ENCODE results near the gene CLSTN3.

The CLSTN3 gene

DNA sequence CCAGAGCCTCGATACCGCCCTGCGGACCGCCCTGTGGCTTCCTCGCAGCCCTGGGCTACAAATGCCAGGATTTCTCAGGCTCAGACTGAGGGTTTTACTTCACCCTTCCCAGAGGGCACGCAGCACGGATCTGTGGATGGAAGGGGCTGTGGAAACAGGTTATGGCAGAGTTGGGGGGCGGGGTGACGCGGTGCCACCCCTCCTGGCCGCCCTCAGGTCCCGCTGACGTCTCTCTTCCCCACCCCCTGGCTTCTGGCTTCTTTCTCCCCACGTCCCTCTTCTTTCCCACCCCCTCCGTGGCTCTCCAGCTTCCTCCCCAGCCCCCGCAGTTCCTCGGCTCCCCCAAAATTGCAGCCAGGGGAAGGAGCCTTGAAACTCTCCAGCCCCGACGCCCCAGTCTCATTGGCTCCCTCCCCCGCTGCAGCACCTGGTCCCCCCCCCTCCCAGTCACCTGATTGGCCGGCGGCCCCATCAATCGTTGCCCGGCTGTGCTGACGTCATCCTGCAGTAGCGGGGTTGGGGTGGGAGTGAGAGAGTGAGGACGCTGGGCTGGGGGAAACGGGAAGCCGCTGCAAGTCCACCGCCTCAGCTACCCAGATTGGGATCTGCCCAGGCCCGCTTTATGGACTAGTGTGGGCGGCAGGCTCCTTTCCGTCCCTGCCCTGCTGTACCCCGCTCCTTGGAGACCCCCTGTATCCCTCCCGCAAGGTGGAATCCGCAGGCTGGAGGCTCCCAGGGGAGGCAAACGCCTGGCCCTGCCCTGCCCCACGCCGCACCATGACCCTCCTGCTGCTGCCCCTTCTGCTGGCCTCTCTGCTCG lies at the start of gene CLSTN3:
TSS of gene CLSTN3 (plus strand) at position 500 of the 820 bp plus-strand sequence. CDS start at position 778, 278 bp downstream.
- peak; percentile 79 for DNase-seq

DNA sequence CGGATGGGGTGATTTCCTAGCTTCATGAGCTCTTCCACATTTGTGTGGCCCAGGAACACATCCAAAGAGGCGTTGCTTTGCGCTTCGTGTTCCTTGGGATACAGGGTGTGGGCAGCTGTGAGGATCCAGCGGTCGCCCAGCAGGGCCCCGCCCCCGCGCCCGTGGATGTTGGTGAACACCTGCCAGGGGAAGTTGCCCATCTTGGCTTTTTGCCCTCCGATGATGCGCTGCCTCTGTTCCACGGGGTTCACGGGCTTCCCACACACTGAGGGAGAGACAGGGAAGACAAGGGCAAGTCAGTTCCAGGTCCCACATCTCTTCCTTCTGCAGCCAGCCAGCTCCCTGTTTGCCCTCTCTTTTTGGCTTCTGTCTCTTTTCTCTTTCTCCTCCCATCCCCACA lies 49.1 kb upstream of the CLSTN3 start:
- no peak for DNase-seq

DNA sequence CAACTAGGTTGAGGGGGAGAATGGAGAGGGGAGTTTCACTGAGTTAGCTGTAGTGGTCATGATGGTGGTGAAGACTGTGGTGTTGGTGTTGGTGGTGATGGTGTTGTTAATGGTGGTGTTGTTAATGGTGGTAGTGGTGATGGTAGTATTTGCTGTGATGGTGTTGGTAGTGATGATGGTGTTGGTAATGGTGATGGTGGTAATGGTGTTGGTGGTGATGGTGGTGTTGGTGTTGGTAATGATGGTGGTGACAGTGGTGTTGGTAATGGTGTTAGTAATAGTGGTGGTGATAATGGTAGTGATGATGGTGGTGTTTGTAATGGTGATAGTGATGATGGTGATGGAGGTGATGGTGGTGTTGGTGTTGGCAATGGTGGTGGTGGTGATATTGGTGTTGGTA lies 47.0 kb upstream of the CLSTN3 start:
- no peak for DNase-seq

DNA sequence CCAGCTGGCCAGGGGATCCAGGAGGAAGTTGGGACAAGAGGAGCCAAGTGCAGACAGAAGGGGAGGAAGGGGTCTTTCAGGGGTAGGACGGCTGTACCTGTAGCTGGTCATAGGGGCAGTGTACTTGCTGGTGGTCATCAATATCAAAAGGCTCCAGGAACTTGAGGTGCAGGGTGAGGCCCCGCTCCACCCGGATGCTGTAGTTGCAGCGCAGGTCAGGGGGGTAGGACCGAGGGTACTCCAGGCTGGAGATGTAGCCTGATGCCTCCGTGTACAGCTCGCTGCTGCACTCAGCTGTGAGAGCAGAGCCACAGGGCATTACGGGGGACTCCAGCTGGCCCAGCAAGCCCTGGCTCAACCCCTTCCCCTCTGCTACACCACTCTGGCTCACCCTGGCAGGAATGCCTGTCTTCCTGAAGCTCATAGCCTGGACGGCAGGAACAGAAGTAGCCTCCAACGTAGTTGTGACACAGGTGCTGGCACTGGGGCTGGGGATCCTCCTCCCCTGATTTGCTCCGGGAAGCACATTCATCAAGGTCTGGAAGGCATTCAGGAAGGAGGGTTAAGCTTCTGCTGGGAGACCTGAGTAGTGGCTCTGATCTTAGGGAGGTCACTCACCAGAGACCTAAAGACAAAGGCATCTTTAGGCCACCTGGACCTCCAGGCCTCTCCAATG lies 40.8 kb upstream of the CLSTN3 start:
- no peak for DNase-seq

DNA sequence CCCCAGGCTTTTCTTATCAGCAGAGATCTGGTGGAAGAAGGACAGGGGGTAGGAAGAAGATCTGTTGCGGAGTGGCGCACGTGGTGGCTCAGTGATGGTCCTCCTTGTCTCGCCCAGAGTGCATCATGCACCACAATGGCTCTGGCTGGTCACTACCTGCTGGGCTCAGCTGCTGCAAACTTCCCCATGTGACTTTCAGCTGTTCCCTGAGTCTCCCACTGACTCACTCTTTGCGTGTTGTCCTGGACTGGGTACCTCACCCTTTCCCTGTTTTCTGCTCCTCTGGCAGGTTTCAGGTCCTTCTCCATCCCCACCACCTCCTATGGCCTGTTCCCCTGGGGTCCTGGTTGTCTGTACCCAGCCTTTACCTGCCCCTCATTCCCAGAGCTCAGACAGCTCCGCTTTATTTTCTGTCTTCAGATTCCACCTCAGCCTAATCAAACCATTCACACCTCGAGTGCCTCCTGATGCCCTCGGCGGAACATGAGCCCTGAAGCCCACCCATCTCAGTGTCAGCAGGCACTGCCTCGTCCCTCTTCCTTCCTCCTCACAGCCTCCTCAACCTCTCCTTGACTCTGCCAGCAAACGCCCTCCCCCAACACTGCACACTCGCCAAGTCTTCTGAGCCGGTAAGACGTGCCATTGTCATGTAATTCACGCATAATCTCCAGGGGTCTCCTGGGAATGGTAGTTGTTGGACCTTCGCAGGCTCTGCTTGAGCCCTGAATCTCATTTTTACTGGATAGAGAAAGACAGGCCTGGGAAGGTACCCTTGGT lies 39.8 kb upstream of the CLSTN3 start:
- DNase-seq = no peak

DNA sequence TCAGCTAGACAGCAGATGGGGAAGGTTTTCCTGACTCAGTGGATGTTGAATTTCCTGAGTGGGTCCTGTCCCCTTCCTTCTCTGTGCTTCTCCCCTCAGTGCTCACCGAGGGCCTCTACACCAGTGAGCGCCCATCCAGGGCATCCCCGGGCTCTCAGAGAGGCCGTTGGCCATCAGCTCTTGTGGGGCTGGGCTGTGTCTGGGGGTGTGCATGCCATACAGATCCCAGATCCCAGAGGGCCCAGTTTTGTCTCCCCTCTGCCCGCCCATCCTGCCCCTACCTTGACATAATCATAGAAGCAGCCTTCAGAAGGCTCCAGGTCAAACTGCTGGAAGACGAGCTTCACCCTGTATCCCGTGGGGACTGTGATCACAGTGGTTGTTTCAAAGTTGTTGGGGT lies 39.0 kb upstream of the CLSTN3 start:
- no peak for DNase-seq

DNA sequence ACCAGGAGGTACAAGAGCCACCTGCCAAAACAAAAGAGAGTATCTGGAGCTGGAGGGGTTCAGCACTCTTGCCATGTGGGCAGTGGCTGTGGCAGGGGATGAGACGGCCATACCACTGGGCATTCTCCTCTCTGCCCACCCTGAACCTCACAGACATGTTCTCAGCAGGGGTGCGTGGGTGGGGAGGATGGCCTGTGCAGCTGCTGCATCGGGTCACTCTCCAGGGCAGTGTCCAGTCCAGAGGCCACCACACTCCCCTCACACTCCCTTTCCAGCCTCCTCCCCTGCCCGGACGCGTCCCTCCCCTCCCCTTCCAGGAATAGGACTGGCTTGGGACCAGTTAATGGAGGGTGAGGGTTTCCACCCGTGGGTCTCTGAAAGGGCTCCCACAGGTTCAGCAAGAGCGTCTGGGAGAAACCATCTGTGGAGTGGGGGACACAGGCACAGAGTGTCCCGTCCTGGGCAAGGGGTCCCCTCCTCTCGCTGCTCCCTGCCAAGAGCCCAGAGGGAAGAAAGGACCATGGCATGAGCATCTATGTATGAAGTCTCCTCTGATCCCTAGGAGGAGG lies 38.4 kb upstream of the CLSTN3 start:
- no peak for DNase-seq

DNA sequence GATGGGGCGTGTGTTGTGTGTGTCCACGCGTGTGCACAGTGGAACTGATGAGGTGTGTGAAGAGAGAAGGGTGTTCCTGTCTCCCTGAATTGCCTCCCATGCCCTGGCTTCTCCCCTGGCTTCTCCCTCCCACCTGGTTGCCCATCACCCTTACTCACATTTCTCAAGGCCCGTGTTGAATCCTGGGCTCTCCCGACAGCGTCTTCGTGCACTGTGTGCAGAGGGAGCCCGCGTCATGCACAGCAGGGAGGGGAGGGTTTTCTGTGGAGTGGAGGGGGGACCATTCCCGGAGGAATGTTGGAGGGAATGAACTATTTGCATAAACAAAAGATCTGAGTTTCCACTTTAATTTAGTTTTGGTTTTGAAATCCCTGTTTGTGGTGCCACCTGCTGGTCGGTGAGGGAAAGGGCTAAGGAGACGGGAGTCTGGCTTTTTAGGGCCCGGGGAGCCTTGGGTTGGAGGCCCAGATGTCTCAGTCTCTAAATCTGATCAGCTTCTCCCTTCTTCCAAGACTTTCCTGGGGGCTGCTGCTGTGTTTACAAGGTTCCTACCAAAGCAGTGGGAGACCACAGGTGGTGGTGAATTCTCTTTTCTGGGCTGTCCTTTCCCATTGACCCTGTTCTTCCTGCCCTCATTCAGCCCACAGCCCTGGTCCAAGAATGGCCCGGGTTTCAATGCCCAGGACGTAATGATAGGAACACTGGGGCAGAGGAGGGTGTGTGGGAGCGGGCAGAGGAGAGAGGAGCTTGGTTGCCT lies 37.8 kb upstream of the CLSTN3 start, which contains the start of gene C1R:
TSS of gene C1R (minus strand) at position 217 of the 757 bp plus-strand sequence. CDS start at position 160, 57 bp downstream.
- peak; percentile 70 for DNase-seq

DNA sequence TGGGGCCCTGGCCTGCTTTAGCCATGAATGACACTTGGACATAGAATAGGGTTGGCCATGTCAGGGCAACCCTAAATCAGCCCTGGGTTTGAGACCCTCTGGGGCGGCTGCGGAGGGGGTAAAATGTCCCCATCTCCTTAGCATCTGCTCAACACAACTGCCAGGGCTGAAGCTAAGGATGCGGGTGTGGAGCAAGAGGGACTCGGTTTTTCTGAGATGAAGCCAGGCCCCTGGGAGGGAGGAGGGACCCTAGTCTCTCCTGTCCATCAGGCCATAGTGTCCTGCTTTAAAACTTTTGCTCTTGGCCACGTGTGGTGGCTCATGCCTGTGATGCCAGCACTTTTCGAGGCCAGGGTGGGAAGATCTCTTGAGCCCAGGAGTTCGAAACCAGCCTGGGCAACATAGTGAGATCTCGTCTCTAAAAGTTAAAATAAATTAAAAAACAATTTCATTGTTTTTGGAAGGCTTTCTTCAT lies 37.1 kb upstream of the CLSTN3 start:
- DNase-seq = no peak

DNA sequence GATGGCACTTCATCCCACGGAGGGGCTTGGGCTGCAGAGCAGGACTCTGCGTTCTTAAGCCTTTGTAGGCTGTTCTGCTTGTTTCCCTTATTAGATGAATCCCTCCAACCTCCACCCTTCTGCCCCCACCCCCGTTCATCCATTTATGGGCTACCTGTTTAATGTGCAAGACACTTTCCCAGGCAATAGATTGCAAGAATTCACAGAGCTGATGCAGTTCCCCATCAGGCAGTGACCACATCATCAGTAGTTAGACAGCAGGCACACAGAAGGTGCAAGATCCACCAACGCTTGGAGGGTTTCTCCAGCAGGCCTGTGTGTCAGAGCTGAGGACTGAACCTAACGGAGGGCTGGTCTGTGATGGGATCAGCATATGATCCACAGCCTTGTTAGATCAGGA lies 36.7 kb upstream of the CLSTN3 start:
- DNase-seq = no peak

DNA sequence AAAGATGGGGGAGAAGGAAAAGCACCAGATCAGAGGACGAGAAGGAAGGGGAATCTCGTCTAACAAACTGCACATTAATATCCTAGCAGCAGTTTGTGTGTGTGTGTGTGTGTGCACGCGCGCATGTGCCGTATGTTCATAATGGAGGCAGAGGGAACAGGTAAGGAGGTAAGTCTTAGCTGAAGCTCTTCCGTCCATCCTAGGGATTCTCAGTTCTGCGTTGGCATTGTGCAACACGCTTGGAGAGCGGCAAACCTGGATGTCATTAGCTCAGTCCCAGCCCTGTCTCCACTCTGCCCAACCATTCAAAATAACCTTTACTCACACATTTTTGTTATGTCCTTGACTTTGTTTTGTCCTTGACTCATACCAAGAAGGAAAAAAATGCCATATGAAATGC lies 36.3 kb upstream of the CLSTN3 start:
- no peak for DNase-seq

DNA sequence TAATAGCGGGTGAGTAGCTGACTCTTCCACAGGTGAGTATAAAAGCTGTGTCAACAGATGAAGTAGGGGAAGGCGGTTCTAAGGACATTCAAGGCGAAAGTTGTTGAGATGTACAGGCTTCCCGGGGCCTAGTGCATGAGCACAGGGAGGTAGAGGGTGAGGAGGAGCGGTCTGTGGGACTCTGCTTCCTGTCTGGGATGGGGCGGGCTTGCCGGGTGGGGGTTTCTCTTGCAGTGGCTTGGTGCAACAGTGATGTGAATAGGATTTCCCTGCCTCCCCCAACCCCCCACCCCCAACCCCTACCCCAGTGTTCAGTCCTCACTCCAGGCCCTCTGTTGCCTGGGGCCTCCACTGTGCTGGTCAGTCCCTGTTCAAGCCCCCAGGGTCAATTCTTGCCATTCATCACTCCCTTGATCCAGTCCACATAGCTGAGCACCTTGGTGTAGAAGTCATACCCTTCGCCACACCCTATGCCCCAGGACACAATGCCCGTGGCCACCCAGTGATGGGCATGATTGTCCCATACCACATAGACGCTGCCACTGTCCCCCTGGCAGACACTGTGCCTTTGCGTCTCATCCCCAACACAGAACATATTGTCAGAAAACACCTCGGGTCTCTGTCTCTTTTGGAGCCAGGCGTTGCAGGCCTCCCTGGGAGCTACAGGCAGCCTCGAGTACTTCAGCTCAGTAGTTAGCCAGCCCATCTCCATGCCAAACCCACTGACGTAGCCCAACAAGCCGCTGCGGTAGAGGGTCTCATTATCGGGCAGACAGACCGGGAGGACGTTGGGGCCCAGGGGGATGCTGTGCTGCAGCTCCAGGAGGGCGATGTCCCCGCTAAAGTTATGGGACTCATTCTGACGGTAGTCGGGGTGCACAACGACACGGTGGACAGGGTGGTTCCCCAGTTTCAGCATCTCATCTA lies 33.9 kb upstream of the CLSTN3 start:
- DNase-seq = no peak

DNA sequence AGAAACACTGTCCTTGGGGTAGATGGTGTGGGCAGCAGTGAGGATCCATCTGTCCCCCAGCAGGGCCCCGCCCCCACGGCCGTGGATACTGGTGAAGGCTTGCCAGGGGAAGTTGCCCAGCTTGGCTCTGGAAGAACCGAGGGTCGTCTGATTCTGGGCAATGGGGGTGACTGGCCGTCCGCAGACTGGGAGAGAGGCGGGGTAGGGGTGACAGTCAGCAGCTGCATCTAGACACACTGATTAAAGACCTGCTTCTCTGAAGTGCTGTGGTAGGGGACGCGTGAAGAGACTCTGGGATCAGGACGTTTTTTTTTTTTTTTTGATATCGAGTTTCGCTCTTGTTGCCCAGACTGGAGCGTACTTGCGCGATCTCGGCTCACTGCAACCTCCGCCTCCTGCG lies 33.2 kb upstream of the CLSTN3 start:
- no peak for DNase-seq

DNA sequence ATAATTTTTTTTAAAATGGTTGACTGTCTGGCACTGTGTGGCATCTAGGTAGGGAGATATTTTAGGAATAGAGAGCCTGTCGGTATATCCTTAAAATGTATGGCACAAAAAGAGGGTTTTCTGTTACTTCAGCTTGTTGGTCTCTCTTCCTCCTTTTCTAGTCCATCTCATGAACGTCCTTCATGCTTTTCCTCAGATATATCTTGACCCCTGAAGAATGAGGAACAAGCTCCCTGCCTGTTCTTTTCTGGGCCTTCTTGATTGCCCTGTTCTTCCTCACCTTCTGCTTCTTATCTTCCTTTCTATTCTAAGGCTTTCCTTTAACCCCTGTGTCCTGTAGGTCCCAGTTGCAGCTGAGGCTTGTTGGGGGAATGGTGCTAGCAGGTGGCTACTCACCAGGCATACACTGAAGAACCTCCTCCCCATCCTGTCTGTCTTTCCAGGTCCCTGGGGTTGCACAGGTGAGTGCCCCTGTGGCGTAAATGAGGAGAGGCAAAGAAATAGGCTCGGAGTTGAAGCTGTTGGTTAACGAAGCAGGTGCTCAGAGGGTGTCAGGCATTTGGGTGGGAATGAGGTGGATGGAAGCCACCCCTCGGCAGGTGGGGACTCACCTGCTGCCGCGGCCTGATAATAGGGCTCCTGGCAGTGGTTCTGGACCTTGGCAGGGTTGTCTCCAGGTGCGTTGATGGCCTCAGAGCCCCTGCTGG lies 30.7 kb upstream of the CLSTN3 start:
- no peak for DNase-seq

DNA sequence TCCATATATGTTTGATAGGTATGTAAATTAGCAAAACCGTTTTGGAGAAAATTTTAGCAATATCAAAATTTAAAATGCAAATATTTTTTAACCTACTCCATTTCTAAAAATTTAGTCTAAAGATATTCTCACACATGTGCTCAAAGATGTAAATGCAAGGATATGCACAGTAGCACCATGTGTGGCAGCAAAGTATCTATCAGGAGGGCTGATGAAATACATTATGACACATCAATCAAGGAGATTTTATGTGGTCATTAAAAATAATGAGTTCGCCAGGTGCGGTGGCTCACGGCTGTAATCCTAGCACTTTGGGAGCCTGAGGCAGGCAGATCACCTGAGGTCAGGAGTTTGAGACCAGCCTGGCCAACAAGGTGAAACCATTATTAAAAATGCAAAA lies 29.9 kb upstream of the CLSTN3 start:
- no peak for DNase-seq

DNA sequence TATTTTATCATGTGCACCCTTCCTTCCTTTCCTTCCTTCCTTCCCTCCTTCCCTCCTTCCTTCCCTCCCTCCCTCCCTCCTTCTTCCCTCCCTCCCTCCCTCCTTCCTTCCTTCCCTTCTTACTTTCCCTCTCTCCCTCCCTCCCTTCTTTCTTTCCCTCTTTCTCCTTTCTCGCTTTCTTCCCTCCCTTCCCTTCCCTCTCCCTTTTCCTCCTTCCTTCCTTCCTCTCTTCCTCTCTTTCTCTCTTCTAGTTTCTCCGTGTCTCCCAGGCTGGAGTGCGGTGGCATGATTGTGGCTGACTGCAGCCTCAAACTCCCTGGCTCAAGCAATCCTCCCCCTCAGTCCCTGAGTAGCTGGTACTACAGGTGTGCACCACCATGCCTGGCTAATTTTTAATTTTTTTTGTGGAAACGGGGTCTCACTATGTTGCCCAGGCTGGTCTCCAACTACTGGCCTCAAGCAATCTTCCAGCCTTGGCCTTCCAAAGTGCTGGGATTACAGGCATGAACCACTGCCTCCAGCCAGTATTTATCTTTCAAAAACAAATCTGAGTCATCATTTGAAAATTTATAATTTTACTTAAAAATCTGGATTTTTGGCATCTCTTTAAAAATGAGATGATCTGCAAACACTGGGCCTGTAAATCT lies 29.0 kb upstream of the CLSTN3 start:
- DNase-seq = no peak

DNA sequence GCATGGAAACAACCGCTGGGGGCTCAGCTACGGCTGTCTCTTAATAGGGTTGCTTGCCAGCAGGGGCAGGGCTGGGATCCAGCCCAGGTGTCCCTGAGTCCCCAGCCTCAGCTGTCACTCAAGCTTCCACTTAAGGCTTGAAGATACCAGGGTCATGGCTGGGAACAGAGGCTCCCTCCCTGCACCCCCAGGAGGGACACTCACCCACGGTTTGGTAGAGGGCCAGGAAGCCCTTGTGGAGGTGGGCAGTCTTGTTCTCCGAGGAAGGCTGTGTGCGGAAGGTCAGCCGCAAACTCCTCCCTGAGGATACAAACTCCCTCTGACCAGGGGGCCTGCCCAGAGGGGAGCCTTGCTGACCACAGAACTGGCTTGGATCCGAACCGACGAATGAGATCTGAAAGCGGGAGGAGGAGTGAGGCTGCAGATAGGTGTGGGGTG lies 28.5 kb upstream of the CLSTN3 start:
- DNase-seq = no peak

DNA sequence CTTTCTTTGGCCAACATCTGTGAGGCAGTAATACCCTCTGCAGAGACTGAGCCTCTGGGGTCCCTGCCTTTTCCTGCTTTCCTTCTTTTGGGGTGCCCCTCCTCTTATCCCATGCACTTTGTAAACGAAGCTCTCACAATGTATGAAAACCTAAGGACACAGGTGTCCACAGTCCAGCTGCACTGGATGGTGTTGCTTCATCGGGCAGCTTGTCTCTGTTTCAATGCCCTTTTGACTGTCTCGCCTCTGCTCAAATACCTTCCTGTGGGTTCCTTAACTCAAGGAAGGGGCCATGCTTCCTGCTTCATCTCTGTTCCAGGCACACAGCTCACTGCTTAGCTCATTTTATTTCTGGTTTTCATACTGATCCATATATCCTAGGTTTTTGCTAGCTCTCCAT lies 27.6 kb upstream of the CLSTN3 start:
- DNase-seq = no peak

DNA sequence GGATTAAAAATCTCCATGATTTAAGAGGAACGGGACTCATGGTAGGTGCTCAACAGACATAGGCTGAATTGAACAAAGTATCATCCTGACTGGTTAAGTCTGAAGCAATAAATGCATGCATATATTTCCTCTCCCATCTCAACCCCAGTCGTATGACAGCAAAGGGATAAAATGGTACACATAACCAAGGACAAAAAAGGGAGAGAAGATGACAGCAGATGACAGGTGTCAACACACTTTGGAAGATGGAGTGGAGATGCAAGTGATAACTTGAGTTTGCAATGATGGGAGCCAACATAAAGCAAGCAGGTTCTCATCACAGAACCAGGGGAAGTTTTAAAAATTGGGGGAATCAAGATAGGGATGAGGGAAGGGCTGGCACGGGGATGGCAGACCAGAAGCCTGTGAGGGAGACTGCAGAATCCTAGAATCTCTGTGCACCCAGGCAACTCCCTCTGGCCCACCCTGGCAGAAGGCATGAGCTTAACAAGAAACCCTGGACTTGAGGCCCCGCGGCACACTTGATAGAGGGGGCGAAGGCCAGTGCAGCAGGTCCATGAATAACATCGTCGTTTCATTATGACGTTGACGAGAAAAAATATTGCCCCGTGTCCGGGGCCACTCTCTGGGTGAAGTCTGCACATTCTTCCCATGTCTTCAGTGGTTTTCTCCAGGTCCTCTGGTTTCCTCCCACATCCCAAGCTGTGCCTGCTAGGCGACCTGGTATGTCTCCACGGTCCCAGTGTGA lies 26.2 kb upstream of the CLSTN3 start:
- no peak for DNase-seq

All from activated CD4-positive, alpha-beta T cell treated with anti-CD3 and anti-CD28 coated beads, Interleukin-10, Interleukin-2, amounts not matched to agents 100 ng/mL and 50 ng/mL, durations not matched to agents 16 hours and 8 hours (primary cell).